CD4-positive, alpha-beta memory T cell (primary cell): ENCODE data around the gene ZDHHC11. TPM values are rescaled to one million over a fixed set of nuclear protein-coding genes. Genes with fewer than 3 reads are reported as not detected.
"Not testable (repeated sequence)": the region's sequence is repeated elsewhere in the genome, so short reads cannot be mapped to it uniquely, and the experiment has no call there.

Source experiments
- CTCF ChIA-PET: fragments of 350-600 bp; sonication (Branson Sonifier 250); formaldehyde crosslinking; loops from one replicate; lab custom pipeline; 2021; ENCODE audit warnings: inconsistent platforms; ENCODE audit not compliant: partially characterized antibody; lab: Charles Lee
- POLR2A ChIA-PET: fragments of 350-600 bp; sonication (Branson Sonifier 250); formaldehyde crosslinking; loops from one replicate; lab custom pipeline; 2021; ENCODE audit not compliant: partially characterized antibody; lab: Charles Lee
- DNase-seq, 5 donors: peaks; one replicate each; pipeline versions ENCODE4 v3.0.0 to v3.0.0-alpha.2; 2020 to 2022; ENCODE audit warnings: mixed read lengths in 1 of 5
- H3K27ac ChIP-seq: one replicate; pipeline ENCODE4 v1.7.0; 2013; ENCODE audit warnings: low read depth, low read length
- H3K27me3 ChIP-seq: 2 replicates; pipeline ENCODE4 v1.7.0; 2013; ENCODE audit warnings: mild to moderate bottlenecking, low read length, moderate library complexity; ENCODE audit not compliant: insufficient read depth
- H3K36me3 ChIP-seq: 2 replicates; pipeline ENCODE4 v1.7.0; 2013; ENCODE audit warnings: mild to moderate bottlenecking, low read length, moderate library complexity; ENCODE audit not compliant: insufficient read depth
- H3K4me1 ChIP-seq: 2 replicates; pipeline ENCODE4 v1.7.0; 2013; ENCODE audit warnings: mild to moderate bottlenecking, low read length, moderate library complexity; ENCODE audit not compliant: insufficient read depth
- H3K4me3 ChIP-seq, 2 donors: one replicate each; pipeline ENCODE4 v1.7.0; 2013; ENCODE audit warnings: low read length in 2 of 2, mild to moderate bottlenecking in 1 of 2
- H3K9me3 ChIP-seq, 2 donors: one replicate each; pipeline ENCODE4 v1.7.0; 2013; ENCODE audit warnings: low read length in 2 of 2, control low read depth in 1 of 2; ENCODE audit not compliant: control insufficient read depth in 1 of 2
- H3K27ac Mint-ChIP-seq, 7 donors: one replicate each; pipeline ENCODE4 v1.8.0; 2020 to 2021; ENCODE audit warnings: mixed read lengths in 7 of 7, mild to moderate bottlenecking in 6 of 7, inconsistent platforms in 3 of 7, moderate library complexity in 3 of 7
- H3K27me3 Mint-ChIP-seq, 2 donors: one replicate each; pipeline ENCODE4 v1.8.0; 2020 to 2021; ENCODE audit warnings: mixed read lengths in 2 of 2
- H3K36me3 Mint-ChIP-seq, 2 donors: one replicate each; pipeline ENCODE4 v1.8.0; 2020 to 2021; ENCODE audit warnings: mixed read lengths in 2 of 2, inconsistent platforms in 1 of 2, mild to moderate bottlenecking in 1 of 2
- H3K4me1 Mint-ChIP-seq, 4 donors: one replicate each; pipeline ENCODE4 v1.8.0; 2020 to 2021; ENCODE audit warnings: mixed read lengths in 4 of 4, mild to moderate bottlenecking in 1 of 4
- H3K4me3 Mint-ChIP-seq, 8 donors: one replicate each; pipeline ENCODE4 v1.8.0; 2020 to 2021; ENCODE audit warnings: mixed read lengths in 8 of 8, mild to moderate bottlenecking in 7 of 8, moderate library complexity in 6 of 8, inconsistent platforms in 3 of 8
- H3K9me3 Mint-ChIP-seq, 8 donors: one replicate each; pipeline ENCODE4 v1.8.0; 2020 to 2021; ENCODE audit warnings: mixed read lengths in 8 of 8, mild to moderate bottlenecking in 5 of 8, inconsistent platforms in 3 of 8, moderate library complexity in 1 of 8
- intact Hi-C: fragments of 100-400 bp; cut with micrococcal nuclease; formaldehyde crosslinking; loops from one replicate; pipeline ENCODE4 v1.15.1; 2023
- polyA plus RNA-seq, 2 donors: library from polyadenylated mRNA; unstranded; fragments of 300-500 nt; fragmentation: Illumina TruSeq; gene quantifications; one replicate each; pipeline ENCODE4 v1.2.3, GENCODE V29; 2021
- total RNA-seq, 2 experiments: library from RNA; stranded (reverse); gene quantifications; one replicate each; pipeline ENCODE4 v1.2.3, GENCODE V29; 2021

Gene ZDHHC11
- total and polyA plus RNA-seq, 4 experiments from 2014 or later: 0.28 to 15.3 (median 15.1) TPM; not detected in 1

DNA sequence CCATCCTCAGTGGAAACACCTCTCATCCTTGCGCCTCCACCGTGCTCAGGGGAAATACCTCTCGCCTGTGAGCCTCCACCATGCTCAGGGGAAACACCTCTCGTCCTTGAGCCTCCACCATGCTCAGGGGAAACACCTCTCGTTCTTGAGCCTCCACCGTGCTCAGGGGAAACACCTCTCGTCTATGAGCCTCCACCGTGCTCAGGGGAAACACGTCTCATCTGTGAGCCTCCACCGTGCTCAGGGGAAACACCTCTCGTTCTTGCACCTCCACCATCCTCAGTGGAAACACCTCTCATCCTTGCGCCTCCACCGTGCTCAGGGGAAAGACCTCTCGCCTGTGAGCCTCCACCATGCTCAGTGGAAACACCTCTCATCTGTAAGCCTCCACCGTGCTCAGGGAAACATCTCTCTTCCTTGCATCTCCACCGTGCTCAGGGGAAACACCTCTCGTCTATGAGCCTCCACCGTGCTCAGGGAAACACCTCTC is 4.1 kb downstream of the ZDHHC11 start:
- H3K27ac ChIP-seq, POLR2A ChIA-PET, H3K36me3 Mint-ChIP-seq, H3K36me3 ChIP-seq, H3K4me1 Mint-ChIP-seq, H3K4me3 ChIP-seq, H3K27me3 ChIP-seq, H3K9me3 ChIP-seq, CTCF ChIA-PET, H3K27me3 Mint-ChIP-seq, H3K4me1 ChIP-seq, H3K9me3 Mint-ChIP-seq: not testable (repeated sequence)
- peak in 1 of 5 donors; percentile 83 for DNase-seq
- Mint-ChIP-seq H3K27ac (peak overlapping the region; percentile 5 to 83 (median 71)), H3K4me3 (peak overlapping the region in 3 of 8 donors; percentile 5 to 36 (median 10))
- intact Hi-C loops: loop anchor here (2.0 kb wide), 1 partner anchor 88 kb away; no protein-coding TSS in a partner anchor

- H3K27me3 Mint-ChIP-seq, H3K4me1 ChIP-seq, POLR2A ChIA-PET, H3K36me3 ChIP-seq, H3K4me1 Mint-ChIP-seq, CTCF ChIA-PET, H3K27ac ChIP-seq, H3K4me3 ChIP-seq, H3K9me3 Mint-ChIP-seq, H3K27me3 ChIP-seq, H3K36me3 Mint-ChIP-seq, H3K9me3 ChIP-seq: not testable (repeated sequence)
- intact Hi-C loops: loop anchor here (2.0 kb wide), 1 partner anchor 87 kb away; no protein-coding TSS in a partner anchor
- H3K27ac Mint-ChIP-seq: peak overlapping the region in 5 of 7 donors; percentile 27 to 83 (median 77)
- peak overlapping the region in 2 of 8 donors; percentile 5 to 36 for H3K4me3 Mint-ChIP-seq
- peak in 1 of 5 donors; percentile 7 for DNase-seq
Observed at GRCh38 chr5:845676-846601, 4.8 kb downstream of the ZDHHC11 start.

GRCh38 chr5:845031-845675 is 5.6 kb downstream of the ZDHHC11 start:
- intact Hi-C loops, H3K4me1 ChIP-seq, H3K4me1 Mint-ChIP-seq, POLR2A ChIA-PET, H3K9me3 ChIP-seq, H3K4me3 Mint-ChIP-seq, H3K4me3 ChIP-seq, H3K9me3 Mint-ChIP-seq, H3K27me3 ChIP-seq, H3K36me3 Mint-ChIP-seq, H3K27me3 Mint-ChIP-seq, H3K27ac ChIP-seq, H3K36me3 ChIP-seq, CTCF ChIA-PET: not testable (repeated sequence)
- peak overlapping the region in 2 of 7 donors; percentile 13 to 43 for H3K27ac Mint-ChIP-seq
- DNase-seq: peak in 1 of 5 donors; percentile 5

- POLR2A ChIA-PET, CTCF ChIA-PET, intact Hi-C loops, H3K9me3 ChIP-seq, H3K4me1 Mint-ChIP-seq, H3K4me3 Mint-ChIP-seq, H3K4me1 ChIP-seq, H3K36me3 Mint-ChIP-seq, H3K36me3 ChIP-seq, H3K27ac ChIP-seq, H3K27ac Mint-ChIP-seq, H3K27me3 ChIP-seq, H3K9me3 Mint-ChIP-seq, H3K27me3 Mint-ChIP-seq, H3K4me3 ChIP-seq: not testable (repeated sequence)
- peak in 1 of 5 donors; percentile 28 for DNase-seq
Observed at GRCh38 chr5:844426-844825, 6.4 kb downstream of the ZDHHC11 start.

- DNase-seq: peak in 1 of 5 donors; percentile 39
- CTCF ChIA-PET, H3K4me1 ChIP-seq, H3K36me3 Mint-ChIP-seq, H3K27ac ChIP-seq, H3K9me3 ChIP-seq, intact Hi-C loops, H3K27me3 Mint-ChIP-seq, H3K4me1 Mint-ChIP-seq, H3K27ac Mint-ChIP-seq, H3K27me3 ChIP-seq, H3K36me3 ChIP-seq, POLR2A ChIA-PET, H3K4me3 Mint-ChIP-seq, H3K9me3 Mint-ChIP-seq, H3K4me3 ChIP-seq: not testable (repeated sequence)
Observed at GRCh38 chr5:843926-844325, 6.9 kb downstream of the ZDHHC11 start.

DNA sequence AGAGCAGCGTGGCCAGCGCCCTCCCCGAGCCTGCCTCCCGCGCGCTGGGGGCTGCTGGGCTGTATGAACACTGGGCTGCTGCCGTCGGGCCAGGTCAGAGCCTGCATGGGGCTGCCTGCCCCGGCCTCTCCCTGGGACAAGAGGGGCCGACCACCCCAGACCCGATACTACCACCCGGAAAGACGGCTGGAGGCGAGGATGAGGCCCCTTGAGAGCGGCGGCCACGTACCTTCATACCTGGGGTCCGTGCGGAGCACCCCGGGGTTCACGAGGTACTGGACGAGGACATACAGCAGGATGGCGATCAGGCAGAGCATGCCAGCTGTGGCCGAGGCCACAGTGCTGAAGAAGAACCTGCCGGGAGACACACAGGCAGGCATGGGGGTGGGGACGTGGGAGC is 7.4 kb downstream of the ZDHHC11 start:
- H3K9me3 Mint-ChIP-seq, H3K9me3 ChIP-seq, DNase-seq, H3K36me3 Mint-ChIP-seq, H3K27me3 Mint-ChIP-seq, H3K4me1 Mint-ChIP-seq, H3K27ac Mint-ChIP-seq, H3K4me3 Mint-ChIP-seq, H3K27ac ChIP-seq, POLR2A ChIA-PET, H3K27me3 ChIP-seq, H3K4me1 ChIP-seq, CTCF ChIA-PET, H3K4me3 ChIP-seq, intact Hi-C loops, H3K36me3 ChIP-seq: not testable (repeated sequence)

- not testable (repeated sequence) for DNase-seq, H3K4me1 Mint-ChIP-seq
Observed at GRCh38 chr5:842402-843221, 8.2 kb downstream of the ZDHHC11 start.

More at GRCh38 chr5:842402-843221, 8.2 kb downstream of the ZDHHC11 start:
- POLR2A ChIA-PET, H3K36me3 Mint-ChIP-seq, H3K9me3 Mint-ChIP-seq, CTCF ChIA-PET, H3K36me3 ChIP-seq, H3K27ac Mint-ChIP-seq, intact Hi-C loops, H3K27ac ChIP-seq, H3K27me3 Mint-ChIP-seq, H3K27me3 ChIP-seq, H3K9me3 ChIP-seq, H3K4me3 Mint-ChIP-seq, H3K4me1 ChIP-seq, H3K4me3 ChIP-seq: not testable (repeated sequence)
